Heart left ventricle (tissue), 16 donors: ENCODE measurements around the gene RNF224. TPM values are rescaled to one million over a fixed set of nuclear protein-coding genes. Genes with fewer than 3 reads are reported as not detected.

Experiments used
- ATAC-seq, 4 donors: fragments of 200-7000 bp; cut with Tn5 transposase; one replicate each; pipeline ENCODE4 v1.9.1; 2020 to 2022; ENCODE audit warnings: moderate library complexity in 4 of 4, mild to moderate bottlenecking in 3 of 4, moderate number of reproducible peaks in 1 of 4
- DNase-seq, 5 donors: peaks; one replicate each; pipeline ENCODE4 v3.0.0-alpha.2; 2020
- H3K27ac ChIP-seq, 12 donors: fragments of 200-600 bp; sonication (generic) in 4 of 12; one replicate each; pipeline versions ENCODE4 v1.5.0 to v1.8.0; 2016 to 2022; ENCODE audit warnings: mild to moderate bottlenecking in 2 of 12
- H3K27me3 ChIP-seq, 9 donors: fragments of 200-600 bp; sonication (generic) in 2 of 9; one replicate each; pipeline versions ENCODE4 v1.5.1 to v1.8.0; 2016 to 2022; ENCODE audit warnings: mild to moderate bottlenecking in 3 of 9
- H3K36me3 ChIP-seq, 9 donors: fragments of 200-600 bp; sonication (generic) in 2 of 9; one replicate each; pipeline versions ENCODE4 v1.5.0 to v1.8.0; 2018 to 2022; ENCODE audit warnings: mild to moderate bottlenecking in 2 of 9
- H3K4me1 ChIP-seq, 12 donors: fragments of 200-600 bp; sonication (generic) in 4 of 12; one replicate each; pipeline versions ENCODE4 v1.5.0 to v1.8.0; 2016 to 2022; ENCODE audit warnings: mild to moderate bottlenecking in 3 of 12
- H3K4me3 ChIP-seq, 12 donors: fragments of 200-600 bp; sonication (generic) in 4 of 12; one replicate each; pipeline versions ENCODE4 v1.5.0 to v1.8.0; 2017 to 2022; ENCODE audit warnings: mild to moderate bottlenecking in 9 of 12, moderate library complexity in 4 of 12
- H3K9me3 ChIP-seq, 12 donors: fragments of 200-600 bp; sonication (generic) in 4 of 12; one replicate each; pipeline versions ENCODE4 v1.5.0 to v1.8.0; 2016 to 2022; ENCODE audit warnings: mild to moderate bottlenecking in 1 of 12
- POLR2A ChIP-seq, 2 donors: fragments of 450-650 bp; IDR thresholded peaks; one replicate each; pipeline ENCODE4 v1.6.1; 2017; ENCODE audit warnings: antibody characterized with exemption in 2 of 2, mild to moderate bottlenecking in 2 of 2, moderate library complexity in 2 of 2
- WGBS, 4 donors: extraction: QIAGEN DNeasy Blood & Tissue Kit in 2 of 4; methylation state at CpG; one replicate each; pipeline versions ENCODE4 v1.1.5 to v1.1.7; 2013 to 2018; 5-methylcytosine and 5-hydroxymethylcytosine counted together
- intact Hi-C, 10 donors: fragments of 100-400 bp; cut with DNase I; formaldehyde crosslinking; loops; one replicate each; pipeline versions ENCODE4 v1.11.1 to v1.14.2; 2022
- polyA plus RNA-seq, 2 donors: library from polyadenylated mRNA; stranded (reverse); fragments of 200-250 nt; gene quantifications; one replicate each; pipeline ENCODE4 v1.2.3, GENCODE V29; 2013
- total RNA-seq, 9 donors: library from RNA; depleted of rRNA in 2 of 9; stranded (reverse); fragments of >200 nt in 2 of 9; fragmentation: NEBNext Ultra II Directional in 3 of 9; extraction: Animal tissue kit (Norgen Biotek cat#: 25700) in 3 of 9; gene quantifications; one replicate each; pipeline versions ENCODE4 v1.1.0 to v1.2.4, GENCODE V29; 2016 to 2023
- TF ChIP-seq, protein P1 (sequence below), 12 donors: fragments of 200-600 bp; sonication (generic) in 4 of 12; IDR thresholded peaks; one replicate each; pipeline versions ENCODE4 v1.5.0 to v1.8.0; 2018 to 2022; ENCODE audit warnings: antibody characterized with exemption in 12 of 12, mild to moderate bottlenecking in 5 of 12
- donor health status: ischemic (EF 13 %, LVEDD 7.1; RV severe dilation, severe dysfunction).
- donor health status: healthy with polysubstance abuse.
- donor health status: DM: no; HTN: yes; CAD: no.
- donor health status: DM: no; HTN: no; CAD: no.
- donor health status: ischemic (EF 25% LVEDD 6.9; RV normal size, moderate dysfunction).
- donor health status: ischemic (EF 25% LVEDD 5.7; RV mildly dilated, moderate dysfunction).
- donor health status: healthy.
- donor health status: DM: yes; HTN: yes; CAD: no.
- donor health status: ischemic (EF 35%, LVEDD 5.7; RV mildly dilated, moderate dysfunction).
- donor health status: nonischemic (EF 11% LVEDD 7.7; RV severe dilation, severe dysfunction).
- donor health status: DM: yes; HTN: yes; CAD: no.
- donor health status: PGD.
- donor health status: ischemic (EF 29% LVEDD 5.4; RV normal size, mild dysfunction).
- donor health status: nonischemic (EF 23%, LVEDD 6.1; RV moderate dilation, normal function).

The RNF224 gene
- total and polyA plus RNA-seq, 11 donors, result not detected

GRCh38 chr9:137183980-137184595 lies 43.2 kb upstream of the RNF224 start:
- Histone ChIP-seq H3K27ac (no peak overlapping the region), H3K9me3 (no peaks in the 10 kb centered on the region), H3K4me1 (peaks cover 7 to 38% (median 20%) of the 10 kb centered on the region in 12 donors), H3K36me3 (peaks cover 0 to 75% (median 55%) of the 10 kb centered on the region in 9 donors), H3K4me3 (no peak overlapping the region), H3K27me3 (no peaks in the 10 kb centered on the region)
- no peak for DNase-seq
- ATAC-seq, result no peak
- no peak for TF ChIP-seq POLR2A (IDR thresholded peaks at IDR 0.05)
- TF ChIP-seq, protein P1, sequence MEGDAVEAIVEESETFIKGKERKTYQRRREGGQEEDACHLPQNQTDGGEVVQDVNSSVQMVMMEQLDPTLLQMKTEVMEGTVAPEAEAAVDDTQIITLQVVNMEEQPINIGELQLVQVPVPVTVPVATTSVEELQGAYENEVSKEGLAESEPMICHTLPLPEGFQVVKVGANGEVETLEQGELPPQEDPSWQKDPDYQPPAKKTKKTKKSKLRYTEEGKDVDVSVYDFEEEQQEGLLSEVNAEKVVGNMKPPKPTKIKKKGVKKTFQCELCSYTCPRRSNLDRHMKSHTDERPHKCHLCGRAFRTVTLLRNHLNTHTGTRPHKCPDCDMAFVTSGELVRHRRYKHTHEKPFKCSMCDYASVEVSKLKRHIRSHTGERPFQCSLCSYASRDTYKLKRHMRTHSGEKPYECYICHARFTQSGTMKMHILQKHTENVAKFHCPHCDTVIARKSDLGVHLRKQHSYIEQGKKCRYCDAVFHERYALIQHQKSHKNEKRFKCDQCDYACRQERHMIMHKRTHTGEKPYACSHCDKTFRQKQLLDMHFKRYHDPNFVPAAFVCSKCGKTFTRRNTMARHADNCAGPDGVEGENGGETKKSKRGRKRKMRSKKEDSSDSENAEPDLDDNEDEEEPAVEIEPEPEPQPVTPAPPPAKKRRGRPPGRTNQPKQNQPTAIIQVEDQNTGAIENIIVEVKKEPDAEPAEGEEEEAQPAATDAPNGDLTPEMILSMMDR (IDR thresholded peaks at IDR 0.05), result no peak
- 90 to 92% (median 91%) methylated on average over 26 to 27 of the region's 27 CpGs for WGBS, 4 donors
- intact Hi-C loops, result loop anchor here in 4 of 10 donors (10.0 kb wide), 2 partner anchors 59 to 69 kb away; partner anchors contain the start of gene DPP7 (in 1 of the 4)

DNA sequence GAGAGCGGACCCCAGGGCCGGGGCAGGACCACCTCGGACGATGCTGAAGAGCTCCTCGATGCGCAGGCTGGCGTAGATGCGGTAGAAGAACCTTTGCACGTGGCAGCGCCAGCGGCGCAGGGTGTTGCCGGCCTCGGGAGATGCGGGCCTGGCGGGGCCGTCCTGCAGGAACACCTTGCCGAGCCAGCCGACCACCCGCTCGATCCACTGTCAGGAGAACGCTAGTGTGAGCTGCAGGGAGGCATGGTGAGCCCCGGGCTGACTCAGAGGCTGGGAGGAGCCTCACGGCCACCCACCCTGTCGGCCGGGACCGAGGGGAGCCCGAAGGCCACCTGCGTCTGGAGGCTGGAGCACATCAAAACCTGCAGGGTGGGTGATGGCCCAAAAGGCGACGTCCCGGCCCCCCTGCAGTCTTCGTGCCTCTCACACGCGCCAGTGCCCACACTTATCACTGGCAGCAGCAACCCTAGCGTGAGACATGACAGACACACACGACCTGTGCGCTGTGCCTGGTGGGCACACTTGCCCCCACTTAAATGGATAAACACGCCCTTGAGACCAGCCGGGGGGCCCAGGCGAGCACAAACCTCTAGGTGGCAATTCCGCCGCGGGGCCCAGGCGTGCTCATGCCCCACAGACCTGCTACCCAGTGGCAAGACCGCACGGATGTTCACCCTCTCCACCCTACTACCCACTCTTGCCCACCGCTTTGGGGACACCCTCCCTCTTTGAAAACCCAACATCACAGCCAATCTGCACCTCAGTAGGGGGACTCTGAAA lies 42.2 kb upstream of the RNF224 start:
- DNase-seq, result no peak
- Histone ChIP-seq H3K27me3 (no peaks in the 10 kb centered on the region), H3K27ac (no peak overlapping the region), H3K4me3 (no peak overlapping the region), H3K4me1 (peaks cover 14 to 48% (median 30%) of the 10 kb centered on the region in 12 donors), H3K9me3 (no peaks in the 10 kb centered on the region), H3K36me3 (peaks cover 0 to 73% (median 51%) of the 10 kb centered on the region in 9 donors)
- TF ChIP-seq, protein P1 (IDR thresholded peaks at IDR 0.05), result no peak
- TF ChIP-seq POLR2A (IDR thresholded peaks at IDR 0.05), result no peak
- 92 to 97% (median 94%) methylated on average over 14 to 48 of the region's 48 CpGs for WGBS, 4 donors
- intact Hi-C loops, result loop anchor here (5.0 to 10.0 kb wide), 5 partner anchors 37 to 70 kb away; partner anchors contain the start of genes CYSRT1 (in 4 of the 10), RNF224 (in 4 of the 10), RNF208 (in 2 of the 10) and DPP7 (in 1 of the 10)
- no peak for ATAC-seq

DNA sequence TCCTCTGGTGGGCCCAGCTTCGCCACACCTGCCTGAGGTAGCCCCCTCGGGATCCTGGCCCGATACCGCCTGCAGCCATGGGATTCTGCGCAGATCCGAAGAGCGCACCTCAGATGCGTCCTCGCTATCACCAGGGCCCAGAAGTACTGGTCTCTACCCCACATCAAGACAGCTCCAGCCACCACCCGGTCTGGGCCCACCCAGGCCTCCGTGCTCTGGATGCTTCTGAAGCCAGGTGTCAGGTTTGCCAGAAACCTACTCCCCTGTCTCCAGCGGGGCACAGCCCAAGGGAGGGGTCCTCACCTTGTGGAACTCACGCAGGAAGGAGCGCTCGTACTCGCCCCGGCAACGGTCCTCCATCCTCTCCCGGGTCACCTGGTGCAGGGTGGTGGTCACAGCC lies 41.4 kb upstream of the RNF224 start:
- no peak for TF ChIP-seq POLR2A (IDR thresholded peaks at IDR 0.05)
- TF ChIP-seq, protein P1 (IDR thresholded peaks at IDR 0.05), result no peak
- intact Hi-C loops, result loop anchor here (5.0 to 10.0 kb wide), 5 partner anchors 36 to 71 kb away; partner anchors contain the start of genes CYSRT1 (in 4 of the 10), RNF224 (in 4 of the 10), RNF208 (in 2 of the 10) and DPP7 (in 1 of the 10)
- no peak for ATAC-seq
- H3K27ac ChIP-seq, result no peak overlapping the region
- H3K27me3 ChIP-seq, result no peaks in the 10 kb centered on the region
- H3K4me1 ChIP-seq, result peaks cover 18 to 57% (median 38%) of the 10 kb centered on the region in 12 donors
- no peak overlapping the region for H3K4me3 ChIP-seq
- peaks cover 0 to 73% (median 51%) of the 10 kb centered on the region in 9 donors for H3K36me3 ChIP-seq
- WGBS, 4 donors, result 91 to 98% (median 94%) methylated on average over 7 to 19 of the region's 19 CpGs
- DNase-seq, result no peak
- H3K9me3 ChIP-seq, result no peaks in the 10 kb centered on the region

GRCh38 chr9:137186385-137186784 lies 40.9 kb upstream of the RNF224 start:
- H3K4me1 ChIP-seq, result peaks cover 18 to 61% (median 41%) of the 10 kb centered on the region in 12 donors
- H3K27me3 ChIP-seq, result no peaks in the 10 kb centered on the region
- H3K36me3 ChIP-seq, result peaks cover 0 to 73% (median 50%) of the 10 kb centered on the region in 9 donors
- 64 to 89% (median 76%) methylated on average over 3 to 6 of the region's 6 CpGs for WGBS, 4 donors
- H3K9me3 ChIP-seq, result no peaks in the 10 kb centered on the region
- TF ChIP-seq, protein P1 (IDR thresholded peaks at IDR 0.05), result no peak
- no peak for TF ChIP-seq POLR2A (IDR thresholded peaks at IDR 0.05)
- H3K27ac ChIP-seq, result no peak overlapping the region
- H3K4me3 ChIP-seq, result peak overlapping the region in 4 of 12 donors; percentile 4 to 100 (median 88)
- DNase-seq, result no peak
- no peak for ATAC-seq
- intact Hi-C loops, result loop anchor here (5.0 to 10.0 kb wide), 5 partner anchors 36 to 72 kb away; partner anchors contain the start of genes CYSRT1 (in 4 of the 10), RNF224 (in 4 of the 10), RNF208 (in 2 of the 10) and DPP7 (in 1 of the 10)
